Stimulated activated naive CD8-positive, alpha-beta T cell treated with anti-CD3 and anti-CD28 coated beads, Interleukin-15, amount 100 ng/mL, for 72 hours (primary cell): ENCODE data around the gene TENM4.
A peak's percentile ranks its signal among the peaks of the same experiment; 100 is the strongest.
"Not testable (repeated sequence)": the region's sequence is repeated elsewhere in the genome, so short reads cannot be mapped to it uniquely, and the experiment has no call there.

Experiments used
- ATAC-seq: fragments of 150-1000 bp; cut with Tn5 transposase; 2 replicates; pipeline ENCODE4 v1.10.0; 2021; ENCODE audit warnings: mild to moderate bottlenecking, moderate library complexity
- DNase-seq, 2 donors: peaks; one replicate each; pipeline ENCODE4 v3.0.0; 2021 to 2022
- H3K27ac Mint-ChIP-seq, 2 donors: one replicate each; pipeline ENCODE4 v1.8.0; 2022; ENCODE audit warnings: mild to moderate bottlenecking in 2 of 2, mixed read lengths in 2 of 2, moderate library complexity in 2 of 2
- H3K27me3 Mint-ChIP-seq: one replicate; pipeline ENCODE4 v1.8.0; 2022; ENCODE audit warnings: mixed read lengths
- H3K4me1 Mint-ChIP-seq: one replicate; pipeline ENCODE4 v1.8.0; 2022; ENCODE audit warnings: mild to moderate bottlenecking, mixed read lengths
- H3K4me3 Mint-ChIP-seq, 2 donors: one replicate each; pipeline ENCODE4 v1.8.0; 2022; ENCODE audit warnings: mild to moderate bottlenecking in 2 of 2, mixed read lengths in 2 of 2, moderate library complexity in 1 of 2
- H3K9me3 Mint-ChIP-seq, 2 donors: one replicate each; pipeline ENCODE4 v1.8.0; 2022; ENCODE audit warnings: mixed read lengths in 2 of 2

Gene TENM4

GRCh38 chr11:79229047-79229446 is 211.8 kb downstream of the TENM4 start:
- no peak for ATAC-seq
- no peaks in the 10 kb centered on the region for H3K4me1 Mint-ChIP-seq
- no peak overlapping the region for H3K27ac Mint-ChIP-seq
- peaks cover 8% of the 10 kb centered on the region for H3K27me3 Mint-ChIP-seq
- no peaks in the 10 kb centered on the region for H3K9me3 Mint-ChIP-seq
- no peak for DNase-seq
- no peak overlapping the region for H3K4me3 Mint-ChIP-seq

- no peaks in the 10 kb centered on the region for H3K4me1 Mint-ChIP-seq
- H3K27ac Mint-ChIP-seq, result no peak overlapping the region
- no peak for DNase-seq
- ATAC-seq, result no peak
- peaks cover 8% of the 10 kb centered on the region for H3K27me3 Mint-ChIP-seq
- H3K4me3 Mint-ChIP-seq, result no peak overlapping the region
- no peaks in the 10 kb centered on the region for H3K9me3 Mint-ChIP-seq
Observed at GRCh38 chr11:79227767-79228755, 212.8 kb downstream of the TENM4 start.

- DNase-seq (no peak), ATAC-seq (no peak)
- H3K27me3 Mint-ChIP-seq, result peaks cover 8% of the 10 kb centered on the region
- peak overlapping the region in 1 of 2 donors; percentile 71 for H3K27ac Mint-ChIP-seq
- H3K9me3 Mint-ChIP-seq, result peaks cover 0 to 3% of the 10 kb centered on the region in 2 donors
- no peak overlapping the region for H3K4me3 Mint-ChIP-seq
- H3K4me1 Mint-ChIP-seq, result no peaks in the 10 kb centered on the region
Observed at GRCh38 chr11:79227308-79227707, 213.5 kb downstream of the TENM4 start.

GRCh38 chr11:79226126-79226525 is 214.7 kb downstream of the TENM4 start:
- H3K27ac Mint-ChIP-seq, result no peak overlapping the region
- ATAC-seq (no peak), DNase-seq (no peak)
- H3K9me3 Mint-ChIP-seq, result peaks cover 0 to 10% of the 10 kb centered on the region in 2 donors
- no peaks in the 10 kb centered on the region for H3K4me1 Mint-ChIP-seq
- peaks cover 8% of the 10 kb centered on the region for H3K27me3 Mint-ChIP-seq
- H3K4me3 Mint-ChIP-seq, result no peak overlapping the region

- not testable (repeated sequence) for H3K27me3 Mint-ChIP-seq, H3K4me3 Mint-ChIP-seq, DNase-seq, H3K4me1 Mint-ChIP-seq, H3K27ac Mint-ChIP-seq, ATAC-seq
- peaks cover 0 to 10% of the 10 kb centered on the region in 2 donors for H3K9me3 Mint-ChIP-seq
Observed at GRCh38 chr11:79222163-79222562, 218.7 kb downstream of the TENM4 start.

- H3K9me3 Mint-ChIP-seq, result peaks cover 0 to 10% of the 10 kb centered on the region in 2 donors
- H3K27ac Mint-ChIP-seq, result no peak overlapping the region
- ATAC-seq, result no peak
- no peaks in the 10 kb centered on the region for H3K27me3 Mint-ChIP-seq
- H3K4me3 Mint-ChIP-seq, result no peak overlapping the region
- DNase-seq, result no peak
- H3K4me1 Mint-ChIP-seq, result no peaks in the 10 kb centered on the region
Observed at GRCh38 chr11:79221444-79222130, 219.2 kb downstream of the TENM4 start.

- Mint-ChIP-seq H3K4me1 (no peaks in the 10 kb centered on the region), H3K9me3 (peaks cover 0 to 10% of the 10 kb centered on the region in 2 donors), H3K27ac (no peak overlapping the region), H3K4me3 (no peak overlapping the region), H3K27me3 (no peaks in the 10 kb centered on the region)
- DNase-seq (no peak), ATAC-seq (no peak)
Observed at GRCh38 chr11:79220171-79220570, 220.7 kb downstream of the TENM4 start.

GRCh38 chr11:79219186-79220045 is 221.4 kb downstream of the TENM4 start:
- Mint-ChIP-seq H3K9me3 (peaks cover 0 to 10% of the 10 kb centered on the region in 2 donors), H3K27ac (no peak overlapping the region), H3K4me3 (no peak overlapping the region), H3K4me1 (no peaks in the 10 kb centered on the region), H3K27me3 (no peaks in the 10 kb centered on the region)
- no peak for ATAC-seq
- DNase-seq, result no peak

GRCh38 chr11:79212741-79213190 is 228.1 kb downstream of the TENM4 start:
- Mint-ChIP-seq H3K27ac (no peak overlapping the region), H3K9me3 (peaks cover 9 to 10% of the 10 kb centered on the region in 2 donors), H3K4me3 (no peak overlapping the region), H3K4me1 (no peaks in the 10 kb centered on the region), H3K27me3 (no peaks in the 10 kb centered on the region)
- ATAC-seq (no peak), DNase-seq (no peak)

GRCh38 chr11:79209540-79210266 is 231.1 kb downstream of the TENM4 start:
- H3K27me3 Mint-ChIP-seq, result no peaks in the 10 kb centered on the region
- DNase-seq (no peak), ATAC-seq (peak; percentile 28)
- peaks cover 9 to 10% of the 10 kb centered on the region in 2 donors for H3K9me3 Mint-ChIP-seq
- no peak overlapping the region for H3K4me3 Mint-ChIP-seq
- no peaks in the 10 kb centered on the region for H3K4me1 Mint-ChIP-seq
- H3K27ac Mint-ChIP-seq, result no peak overlapping the region

GRCh38 chr11:79208126-79208525 is 232.7 kb downstream of the TENM4 start:
- H3K4me3 Mint-ChIP-seq, result no peak overlapping the region
- no peaks in the 10 kb centered on the region for H3K4me1 Mint-ChIP-seq
- no peak for ATAC-seq
- H3K9me3 Mint-ChIP-seq, result peaks cover 6% of the 10 kb centered on the region in 2 donors
- no peak overlapping the region for H3K27ac Mint-ChIP-seq
- no peaks in the 10 kb centered on the region for H3K27me3 Mint-ChIP-seq
- DNase-seq, result no peak

- H3K4me1 Mint-ChIP-seq, result no peaks in the 10 kb centered on the region
- H3K4me3 Mint-ChIP-seq, result no peak overlapping the region
- no peaks in the 10 kb centered on the region for H3K27me3 Mint-ChIP-seq
- no peaks in the 10 kb centered on the region for H3K9me3 Mint-ChIP-seq
- no peak for ATAC-seq
- DNase-seq, result no peak
- H3K27ac Mint-ChIP-seq, result no peak overlapping the region
Observed at GRCh38 chr11:79206951-79207350, 233.9 kb downstream of the TENM4 start.

GRCh38 chr11:79205786-79206185 is 235.0 kb downstream of the TENM4 start:
- Mint-ChIP-seq H3K4me1 (no peaks in the 10 kb centered on the region), H3K27ac (no peak overlapping the region), H3K4me3 (no peak overlapping the region), H3K27me3 (no peaks in the 10 kb centered on the region), H3K9me3 (no peaks in the 10 kb centered on the region)
- ATAC-seq (no peak), DNase-seq (no peak)

GRCh38 chr11:79201677-79202347 is 239.0 kb downstream of the TENM4 start:
- Mint-ChIP-seq H3K27ac (no peak overlapping the region), H3K27me3 (no peaks in the 10 kb centered on the region), H3K4me1 (no peaks in the 10 kb centered on the region), H3K9me3 (peaks cover 0 to 8% of the 10 kb centered on the region in 2 donors), H3K4me3 (no peak overlapping the region)
- DNase-seq, result no peak
- ATAC-seq, result peak; percentile 71
